ENCODE results near the gene TSPAN17. TPM values are rescaled to one million over a fixed set of nuclear protein-coding genes. Genes with fewer than 3 reads are reported as not detected.
"Not testable (repeated sequence)": the region's sequence is repeated elsewhere in the genome, so short reads cannot be mapped to it uniquely, and the experiment has no call there.

Gene TSPAN17
- polyA plus RNA-seq, 1 experiment: 65.8 TPM

- POLR2A ChIA-PET: no interaction called here
- Histone ChIP-seq H3K4me3 (ENCODE audit: low read depth, low read length) (no peak overlapping the region), H3K27me3 (ENCODE audit: control insufficient read depth, insufficient read depth, low read length) (peaks cover 37% of the 10 kb centered on the region), H3K36me3 (ENCODE audit: control insufficient read depth, insufficient read depth, low read length) (no peaks in the 10 kb centered on the region)
- DNase-seq (ENCODE audit: low read depth): no peak
- CTCF ChIA-PET: interaction anchor here (1.2 kb wide), 1 partner anchor 11 kb away, joined by 3 read pairs; no protein-coding TSS in a partner anchor
- no peak for TF ChIP-seq CTCF (IDR thresholded peaks at IDR 0.05; ENCODE audit: insufficient read depth, low read depth, low read length)
Measured at GRCh38 chr5:176697267-176697933, 50.1 kb downstream of the TSPAN17 start.

GRCh38 chr5:176697934-176698538 lies 50.8 kb downstream of the TSPAN17 start:
- ChIA-PET CTCF (interaction anchor here (1.2 kb wide), 1 partner anchor 10 kb away, joined by 3 read pairs; no protein-coding TSS in a partner anchor), POLR2A (no interaction called here)
- no peak for TF ChIP-seq CTCF (IDR thresholded peaks at IDR 0.05; ENCODE audit: insufficient read depth, low read depth, low read length)
- Histone ChIP-seq H3K36me3 (ENCODE audit: control insufficient read depth, insufficient read depth, low read length) (no peaks in the 10 kb centered on the region), H3K27me3 (ENCODE audit: control insufficient read depth, insufficient read depth, low read length) (peaks cover 34% of the 10 kb centered on the region), H3K4me3 (ENCODE audit: low read depth, low read length) (no peak overlapping the region)
- DNase-seq (ENCODE audit: low read depth): no peak

GRCh38 chr5:176699446-176699845 lies 52.2 kb downstream of the TSPAN17 start:
- DNase-seq (ENCODE audit: low read depth); H3K4me3 ChIP-seq (ENCODE audit: low read depth, low read length); H3K36me3 ChIP-seq (ENCODE audit: control insufficient read depth, insufficient read depth, low read length); POLR2A ChIA-PET: not testable (repeated sequence)
- H3K27me3 ChIP-seq (ENCODE audit: control insufficient read depth, insufficient read depth, low read length): peaks cover 26% of the 10 kb centered on the region
- CTCF ChIA-PET: interaction anchor here (0.5 kb wide), 1 partner anchor 18 kb away, joined by 3 read pairs; no protein-coding TSS in a partner anchor

GRCh38 chr5:176700239-176700847 lies 53.1 kb downstream of the TSPAN17 start:
- Histone ChIP-seq H3K27me3 (ENCODE audit: control insufficient read depth, insufficient read depth, low read length) (peaks cover 24% of the 10 kb centered on the region), H3K4me3 (ENCODE audit: low read depth, low read length) (no peak overlapping the region), H3K36me3 (ENCODE audit: control insufficient read depth, insufficient read depth, low read length) (no peaks in the 10 kb centered on the region)
- DNase-seq (ENCODE audit: low read depth): no peak
- CTCF ChIA-PET: interaction anchor here (1.6 kb wide), 1 partner anchor 203 kb away, joined by 4 read pairs; no protein-coding TSS in a partner anchor
- POLR2A ChIA-PET: no interaction called here
- peak; percentile 35 for TF ChIP-seq CTCF (IDR thresholded peaks at IDR 0.05; ENCODE audit: insufficient read depth, low read depth, low read length)

- no peaks in the 10 kb centered on the region for H3K36me3 ChIP-seq (ENCODE audit: control insufficient read depth, insufficient read depth, low read length)
- H3K4me3 ChIP-seq (ENCODE audit: low read depth, low read length): no peak overlapping the region
- no peak for TF ChIP-seq CTCF (IDR thresholded peaks at IDR 0.05; ENCODE audit: insufficient read depth, low read depth, low read length)
- ChIA-PET CTCF (no interaction called here), POLR2A (no interaction called here)
- peaks cover 11% of the 10 kb centered on the region for H3K27me3 ChIP-seq (ENCODE audit: control insufficient read depth, insufficient read depth, low read length)
- no peak for DNase-seq (ENCODE audit: low read depth)
Measured at GRCh38 chr5:176702671-176703641, 55.7 kb downstream of the TSPAN17 start.
